ENCODE measurements around the gene NBAS. TPM values are rescaled to one million over a fixed set of nuclear protein-coding genes. Genes with fewer than 3 reads are reported as not detected.
"Not testable (repeated sequence)": the region's sequence is repeated elsewhere in the genome, so short reads cannot be mapped to it uniquely, and the experiment has no call there.

NBAS gene
- polyA plus RNA-seq, 1 donor = 55.8 TPM

DNA sequence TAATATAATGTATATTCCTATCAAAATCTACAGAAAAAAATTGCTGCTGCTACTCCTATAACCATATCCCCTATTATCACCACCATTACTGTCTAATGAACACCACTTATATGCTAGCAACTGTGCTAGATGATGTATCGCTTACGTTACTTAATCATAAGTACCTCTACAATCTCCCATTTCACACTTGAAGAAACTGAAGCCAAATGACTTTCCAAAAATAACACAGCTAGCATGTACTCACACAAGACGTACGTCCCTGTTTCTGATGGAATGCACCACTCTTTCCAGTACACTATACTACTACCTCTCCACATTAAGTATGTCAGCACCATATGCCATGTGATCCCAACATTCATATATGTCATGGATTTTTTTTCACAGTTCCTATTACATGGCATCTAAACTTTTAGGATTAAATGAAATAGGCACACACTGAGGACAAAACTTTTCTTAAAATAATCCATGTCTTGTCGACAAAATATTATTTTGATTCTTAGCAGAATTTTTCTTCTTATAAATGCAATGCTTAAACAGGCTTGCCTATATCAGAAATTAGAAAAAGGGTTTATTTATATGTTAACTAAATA lies 112.8 kb downstream of the NBAS start:
- no peak overlapping the region for H3K27ac ChIP-seq (ENCODE audit: low read length)
- no peaks in the 10 kb centered on the region for H3K27me3 ChIP-seq (ENCODE audit: control insufficient read depth, insufficient read depth, low read length)
- WGBS (ENCODE audit: insufficient coverage, low lambda C conversion rate) = 94% methylated on average over 5 of the region's 5 CpGs
- H3K9me3 ChIP-seq (ENCODE audit: control insufficient read depth, low read depth, low read length) = peaks cover 3% of the 10 kb centered on the region
- peaks cover 10% of the 10 kb centered on the region for H3K36me3 ChIP-seq (ENCODE audit: control insufficient read depth, insufficient read depth, low read length)
- no peak overlapping the region for H3K4me3 ChIP-seq (ENCODE audit: low read length)
- no peak for DNase-seq
- H3K4me1 ChIP-seq (ENCODE audit: control insufficient read depth, insufficient read depth, low read length) = no peaks in the 10 kb centered on the region

- Histone ChIP-seq H3K9me3 (ENCODE audit: control insufficient read depth, low read depth, low read length) (peaks cover 3% of the 10 kb centered on the region), H3K4me3 (ENCODE audit: low read length) (no peak overlapping the region), H3K27ac (ENCODE audit: low read length) (no peak overlapping the region), H3K4me1 (ENCODE audit: control insufficient read depth, insufficient read depth, low read length) (no peaks in the 10 kb centered on the region), H3K27me3 (ENCODE audit: control insufficient read depth, insufficient read depth, low read length) (no peaks in the 10 kb centered on the region), H3K36me3 (ENCODE audit: control insufficient read depth, insufficient read depth, low read length) (peaks cover 10% of the 10 kb centered on the region)
- no peak for DNase-seq
- WGBS (ENCODE audit: insufficient coverage, low lambda C conversion rate) = 86% methylated on average over 1 of the region's 2 CpGs
These were observed 113.8 kb downstream of the NBAS start for GRCh38 chr2:15447381-15447780.

GRCh38 chr2:15446961-15447360 lies 114.2 kb downstream of the NBAS start:
- H3K36me3 ChIP-seq (ENCODE audit: control insufficient read depth, insufficient read depth, low read length) = peaks cover 10% of the 10 kb centered on the region
- DNase-seq = no peak
- H3K4me1 ChIP-seq (ENCODE audit: control insufficient read depth, insufficient read depth, low read length) = no peaks in the 10 kb centered on the region
- peaks cover 3% of the 10 kb centered on the region for H3K9me3 ChIP-seq (ENCODE audit: control insufficient read depth, low read depth, low read length)
- no peak overlapping the region for H3K27ac ChIP-seq (ENCODE audit: low read length)
- no peak overlapping the region for H3K4me3 ChIP-seq (ENCODE audit: low read length)
- no peaks in the 10 kb centered on the region for H3K27me3 ChIP-seq (ENCODE audit: control insufficient read depth, insufficient read depth, low read length)
- 90% methylated on average over 3 of the region's 4 CpGs for WGBS (ENCODE audit: insufficient coverage, low lambda C conversion rate)

GRCh38 chr2:15445891-15446562 lies 115.1 kb downstream of the NBAS start:
- Histone ChIP-seq H3K9me3 (ENCODE audit: control insufficient read depth, low read depth, low read length) (peaks cover 3% of the 10 kb centered on the region), H3K4me1 (ENCODE audit: control insufficient read depth, insufficient read depth, low read length) (no peaks in the 10 kb centered on the region), H3K27ac (ENCODE audit: low read length) (no peak overlapping the region), H3K27me3 (ENCODE audit: control insufficient read depth, insufficient read depth, low read length) (no peaks in the 10 kb centered on the region), H3K4me3 (ENCODE audit: low read length) (no peak overlapping the region), H3K36me3 (ENCODE audit: control insufficient read depth, insufficient read depth, low read length) (peaks cover 10% of the 10 kb centered on the region)
- WGBS (ENCODE audit: insufficient coverage, low lambda C conversion rate) = 100% methylated on average over 1 of the region's 2 CpGs
- no peak for DNase-seq

DNA sequence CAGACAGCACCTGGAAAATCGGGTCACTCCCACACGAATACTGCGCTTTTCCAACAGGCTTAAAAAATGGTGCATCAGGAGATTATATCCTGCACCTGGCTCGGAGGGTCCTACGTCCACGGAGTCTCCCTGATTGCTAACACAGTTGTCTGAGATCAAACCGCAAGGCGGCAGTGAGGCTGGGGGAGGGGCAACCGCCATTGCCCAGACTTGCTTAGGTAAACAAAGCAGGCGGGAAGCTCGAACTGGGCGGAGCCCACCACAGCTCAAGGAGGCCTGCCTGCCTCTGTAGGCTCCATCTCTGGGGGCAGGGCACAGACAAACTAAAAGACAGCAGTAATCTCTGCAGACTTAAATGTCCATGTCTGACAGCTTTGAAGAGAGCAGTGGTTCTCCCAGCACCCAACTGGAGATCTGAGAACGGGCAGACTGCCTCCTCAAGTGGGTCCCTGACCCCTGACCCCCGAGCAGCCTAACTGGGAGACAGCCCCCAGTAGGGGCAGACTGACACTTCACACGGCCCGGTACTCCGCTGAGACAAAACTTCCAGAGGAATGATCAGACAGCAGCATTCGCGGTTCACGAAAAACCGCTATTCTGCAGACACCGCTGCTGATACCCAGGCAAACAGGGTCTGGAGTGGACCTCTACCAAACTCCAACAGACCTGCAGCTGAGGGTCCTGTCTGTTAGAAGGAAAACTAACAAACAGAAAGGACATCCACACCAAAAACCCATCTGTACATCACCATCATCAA lies 121.2 kb downstream of the NBAS start:
- not testable (repeated sequence) for H3K27me3 ChIP-seq (ENCODE audit: control insufficient read depth, insufficient read depth, low read length); H3K36me3 ChIP-seq (ENCODE audit: control insufficient read depth, insufficient read depth, low read length); DNase-seq; H3K4me1 ChIP-seq (ENCODE audit: control insufficient read depth, insufficient read depth, low read length); H3K9me3 ChIP-seq (ENCODE audit: control insufficient read depth, low read depth, low read length); H3K4me3 ChIP-seq (ENCODE audit: low read length); H3K27ac ChIP-seq (ENCODE audit: low read length)
- no CpG with 5 or more reads among the region's 22 CpGs for WGBS (ENCODE audit: insufficient coverage, low lambda C conversion rate)

DNA sequence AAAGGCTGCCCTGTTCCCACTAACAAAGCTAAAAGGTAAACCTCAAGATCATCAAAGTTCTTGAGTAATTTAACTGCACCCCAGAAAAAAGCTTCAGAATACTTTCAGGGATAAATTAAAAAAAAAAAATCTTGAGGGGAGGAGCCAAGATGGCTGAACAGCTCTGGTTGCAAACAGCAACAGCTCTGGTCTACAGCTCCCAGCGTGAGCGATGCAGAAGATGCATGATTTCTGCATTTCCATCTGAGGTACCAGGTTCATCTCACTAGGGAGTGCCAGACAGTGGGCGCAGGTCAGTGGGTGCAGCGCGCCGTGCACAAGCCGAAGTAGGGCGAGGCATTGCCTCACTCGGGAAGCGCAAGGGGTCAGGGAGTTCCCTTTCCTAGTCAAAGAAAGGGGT lies 121.8 kb downstream of the NBAS start:
- not testable (repeated sequence) for DNase-seq; H3K36me3 ChIP-seq (ENCODE audit: control insufficient read depth, insufficient read depth, low read length); H3K4me3 ChIP-seq (ENCODE audit: low read length); H3K27me3 ChIP-seq (ENCODE audit: control insufficient read depth, insufficient read depth, low read length); H3K27ac ChIP-seq (ENCODE audit: low read length); H3K9me3 ChIP-seq (ENCODE audit: control insufficient read depth, low read depth, low read length); H3K4me1 ChIP-seq (ENCODE audit: control insufficient read depth, insufficient read depth, low read length)
- WGBS (ENCODE audit: insufficient coverage, low lambda C conversion rate) = no CpG with 5 or more reads among the region's 10 CpGs

GRCh38 chr2:15436195-15436594 lies 124.9 kb downstream of the NBAS start:
- Histone ChIP-seq H3K9me3 (ENCODE audit: control insufficient read depth, low read depth, low read length) (no peaks in the 10 kb centered on the region), H3K27ac (ENCODE audit: low read length) (no peak overlapping the region), H3K4me1 (ENCODE audit: control insufficient read depth, insufficient read depth, low read length) (peaks cover 3% of the 10 kb centered on the region), H3K27me3 (ENCODE audit: control insufficient read depth, insufficient read depth, low read length) (no peaks in the 10 kb centered on the region), H3K4me3 (ENCODE audit: low read length) (no peak overlapping the region), H3K36me3 (ENCODE audit: control insufficient read depth, insufficient read depth, low read length) (no peaks in the 10 kb centered on the region)
- DNase-seq = no peak
- WGBS (ENCODE audit: insufficient coverage, low lambda C conversion rate) = 88% methylated on average over 1 of the region's 2 CpGs

GRCh38 chr2:15435474-15435873 lies 125.7 kb downstream of the NBAS start:
- WGBS (ENCODE audit: insufficient coverage, low lambda C conversion rate) = 35% methylated on average over 2 of the region's 5 CpGs
- Histone ChIP-seq H3K9me3 (ENCODE audit: control insufficient read depth, low read depth, low read length) (no peaks in the 10 kb centered on the region), H3K27ac (ENCODE audit: low read length) (peak overlapping the region; percentile 18), H3K36me3 (ENCODE audit: control insufficient read depth, insufficient read depth, low read length) (no peaks in the 10 kb centered on the region), H3K27me3 (ENCODE audit: control insufficient read depth, insufficient read depth, low read length) (no peaks in the 10 kb centered on the region), H3K4me3 (ENCODE audit: low read length) (no peak overlapping the region), H3K4me1 (ENCODE audit: control insufficient read depth, insufficient read depth, low read length) (peaks cover 3% of the 10 kb centered on the region)
- peak; percentile 45 to 69 for DNase-seq

DNA sequence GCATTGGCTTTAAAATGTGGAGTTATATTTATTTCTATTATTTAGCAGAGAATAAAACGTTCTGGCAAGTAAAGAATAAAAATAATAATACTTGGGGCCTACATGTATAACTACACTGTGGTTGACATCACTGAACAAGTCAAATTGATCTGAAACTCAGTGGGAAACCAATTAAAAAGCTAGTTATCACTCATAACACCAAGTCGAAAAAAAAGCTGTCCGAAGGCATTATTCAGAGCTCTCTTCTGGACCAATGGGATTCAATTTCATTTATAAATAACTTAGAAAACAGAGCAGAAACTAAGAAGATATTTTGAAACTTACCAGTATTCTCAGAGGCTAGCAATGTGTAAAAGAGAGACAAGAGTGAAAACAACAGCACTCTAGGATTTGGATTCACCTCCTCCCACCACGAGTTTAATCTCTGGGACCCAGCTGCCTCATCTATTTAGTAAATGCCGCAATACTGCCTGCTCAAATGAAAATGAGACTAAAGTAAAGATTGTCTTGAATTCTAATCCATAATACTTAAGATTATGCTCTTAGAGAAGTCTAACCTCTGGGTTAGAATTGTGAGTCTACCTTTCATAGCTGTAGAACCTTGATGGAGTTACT lies 128.4 kb downstream of the NBAS start:
- Histone ChIP-seq H3K4me1 (ENCODE audit: control insufficient read depth, insufficient read depth, low read length) (peaks cover 3% of the 10 kb centered on the region), H3K27me3 (ENCODE audit: control insufficient read depth, insufficient read depth, low read length) (no peaks in the 10 kb centered on the region), H3K4me3 (ENCODE audit: low read length) (no peak overlapping the region), H3K36me3 (ENCODE audit: control insufficient read depth, insufficient read depth, low read length) (no peaks in the 10 kb centered on the region), H3K9me3 (ENCODE audit: control insufficient read depth, low read depth, low read length) (no peaks in the 10 kb centered on the region), H3K27ac (ENCODE audit: low read length) (no peak overlapping the region)
- no peak for DNase-seq
- WGBS (ENCODE audit: insufficient coverage, low lambda C conversion rate) = 100% methylated on average over 1 of the region's 5 CpGs

GRCh38 chr2:15429032-15429431 lies 132.1 kb downstream of the NBAS start:
- Histone ChIP-seq H3K36me3 (ENCODE audit: control insufficient read depth, insufficient read depth, low read length) (peaks cover 8% of the 10 kb centered on the region), H3K4me3 (ENCODE audit: low read length) (no peak overlapping the region), H3K27ac (ENCODE audit: low read length) (no peak overlapping the region), H3K27me3 (ENCODE audit: control insufficient read depth, insufficient read depth, low read length) (no peaks in the 10 kb centered on the region), H3K4me1 (ENCODE audit: control insufficient read depth, insufficient read depth, low read length) (no peaks in the 10 kb centered on the region), H3K9me3 (ENCODE audit: control insufficient read depth, low read depth, low read length) (no peaks in the 10 kb centered on the region)
- DNase-seq = no peak
- no CpG with 5 or more reads among the region's 1 CpG for WGBS (ENCODE audit: insufficient coverage, low lambda C conversion rate)
